ENCODE results near the gene TIMM50.

The TIMM50 gene

GRCh38 chr19:39480337-39481228 lies at the start of gene TIMM50:
Gene TIMM50 (plus strand): TSS chr19:39480838. CDS start chr19:39480854, 16 bp downstream.
- TF ChIP-seq CTCF (IDR thresholded peaks at IDR 0.05; ENCODE audit: low read length, missing control alignments): no peak
- peak within 1 kb of the TSS; percentile 99 for H3K4me3 ChIP-seq (replicated peaks; ENCODE audit: low read depth, low read length)
- peak; percentile 92 for DNase-seq (ENCODE audit: low read depth)

- no peak for TF ChIP-seq CTCF (IDR thresholded peaks at IDR 0.05; ENCODE audit: low read length, missing control alignments)
- no peak for DNase-seq (ENCODE audit: low read depth)
- no peak overlapping the region for H3K4me3 ChIP-seq (replicated peaks; ENCODE audit: low read depth, low read length)
Observed at GRCh38 chr19:39432677-39433025, 48.0 kb upstream of the TIMM50 start.

- TF ChIP-seq CTCF (IDR thresholded peaks at IDR 0.05; ENCODE audit: low read length, missing control alignments): no peak
- H3K4me3 ChIP-seq (replicated peaks; ENCODE audit: low read depth, low read length): no peak overlapping the region
- no peak for DNase-seq (ENCODE audit: low read depth)
Observed at GRCh38 chr19:39433480-39434079, 47.1 kb upstream of the TIMM50 start.

GRCh38 chr19:39434123-39435076 lies 46.2 kb upstream of the TIMM50 start:
- no peak for DNase-seq (ENCODE audit: low read depth)
- no peak for TF ChIP-seq CTCF (IDR thresholded peaks at IDR 0.05; ENCODE audit: low read length, missing control alignments)
- H3K4me3 ChIP-seq (replicated peaks; ENCODE audit: low read depth, low read length): peak overlapping the region; percentile 94

- DNase-seq (ENCODE audit: low read depth): peak; percentile 98
- H3K4me3 ChIP-seq (replicated peaks; ENCODE audit: low read depth, low read length): peak within 1 kb of the TSS; percentile 94
- TF ChIP-seq CTCF (IDR thresholded peaks at IDR 0.05; ENCODE audit: low read length, missing control alignments): no peak
Observed at GRCh38 chr19:39435499-39436349, 44.9 kb upstream of the TIMM50 start, which contains the start of gene RPS16. Gene RPS16 (minus strand): TSS chr19:39435949. CDS start chr19:39435895, 54 bp downstream.

GRCh38 chr19:39436350-39436716 lies 44.3 kb upstream of the TIMM50 start:
- H3K4me3 ChIP-seq (replicated peaks; ENCODE audit: low read depth, low read length): peak overlapping the region; percentile 94
- TF ChIP-seq CTCF (IDR thresholded peaks at IDR 0.05; ENCODE audit: low read length, missing control alignments): no peak
- DNase-seq (ENCODE audit: low read depth): no peak

All from fibroblast of pulmonary artery (primary cell).